Natural killer cell (primary cell): ENCODE measurements around the gene ITGAL. TPM values are rescaled to one million over a fixed set of nuclear protein-coding genes. Genes with fewer than 3 reads are reported as not detected.
A peak's percentile ranks its signal among the peaks of the same experiment; 100 is the strongest.

Experiments used
- ATAC-seq, 3 donors: fragments of 150-1000 bp in 2 of 3; fragments of 200-7000 bp in 1 of 3; cut with Tn5 transposase; 1 replicate in 1 of 3; 2 replicates in 2 of 3; pipeline ENCODE4 v1.10.0; 2021; ENCODE audit warnings: mild to moderate bottlenecking in 2 of 3, moderate library complexity in 2 of 3
- DNase-seq, 2 donors: peaks; one replicate each; pipeline versions ENCODE4 v3.0.0 to v3.0.0-alpha.2; 2013 to 2021; ENCODE audit warnings: mixed read lengths in 1 of 2
- H3K27ac ChIP-seq: one replicate; pipeline ENCODE4 v1.5.1; 2013; ENCODE audit warnings: mild to moderate bottlenecking, low read length
- H3K27me3 ChIP-seq: one replicate; pipeline ENCODE4 v1.6.1; 2013; ENCODE audit warnings: low read length; ENCODE audit not compliant: control insufficient read depth, insufficient read depth
- H3K36me3 ChIP-seq: one replicate; pipeline ENCODE4 v1.6.1; 2013; ENCODE audit warnings: low read length; ENCODE audit not compliant: control insufficient read depth, insufficient read depth
- H3K4me1 ChIP-seq: one replicate; pipeline ENCODE4 v1.6.1; 2013; ENCODE audit warnings: low read length; ENCODE audit not compliant: control insufficient read depth, insufficient read depth
- H3K4me3 ChIP-seq: one replicate; pipeline ENCODE4 v1.5.1; 2013; ENCODE audit warnings: low read length
- H3K9me3 ChIP-seq: one replicate; pipeline ENCODE4 v1.6.1; 2013; ENCODE audit warnings: low read length; ENCODE audit not compliant: control insufficient read depth, insufficient read depth
- H3K27ac Mint-ChIP-seq, 2 donors: one replicate each; pipeline ENCODE4 v1.8.0; 2022; ENCODE audit warnings: mild to moderate bottlenecking in 2 of 2, mixed read lengths in 2 of 2, moderate library complexity in 1 of 2
- H3K27me3 Mint-ChIP-seq, 2 donors: one replicate each; pipeline ENCODE4 v1.8.0; 2022; ENCODE audit warnings: low read depth in 2 of 2, mixed read lengths in 2 of 2
- H3K36me3 Mint-ChIP-seq: one replicate; pipeline ENCODE4 v1.8.0; 2022; ENCODE audit warnings: mixed read lengths
- H3K4me1 Mint-ChIP-seq, 2 donors: one replicate each; pipeline ENCODE4 v1.8.0; 2022; ENCODE audit warnings: mixed read lengths in 2 of 2
- H3K4me3 Mint-ChIP-seq: one replicate; pipeline ENCODE4 v1.8.0; 2022; ENCODE audit warnings: mild to moderate bottlenecking, moderate library complexity, mixed read lengths
- H3K9me3 Mint-ChIP-seq, 2 donors: one replicate each; pipeline ENCODE4 v1.8.0; 2022; ENCODE audit warnings: mixed read lengths in 2 of 2
- WGBS: methylation state at CpG from one replicate; pipeline ENCODE4 v1.1.7; 2013; ENCODE audit warnings: missing lambda C conversion rate; ENCODE audit not compliant: insufficient coverage; 5-methylcytosine and 5-hydroxymethylcytosine counted together
- intact Hi-C: fragments of 100-400 bp; cut with micrococcal nuclease; formaldehyde crosslinking; loops from one replicate; pipeline ENCODE4 v1.14.2; 2022
- total RNA-seq, 4 donors: library from RNA; stranded (reverse); fragments of 120-200 nt in 1 of 4; gene quantifications; one replicate each; pipeline versions ENCODE4 v1.2.3 to v1.2.4, GENCODE V29; 2013 to 2022
- TF ChIP-seq, protein P1 (sequence below): fragments of 200-600 bp; IDR thresholded peaks from one replicate; pipeline ENCODE4 v1.8.0; 2022; ENCODE audit warnings: antibody characterized with exemption

The ITGAL gene
- total RNA-seq, 3 donors from 2014 or later (not counting 1 experiment from before 2014, with no cell fraction given): 1,131 to 1,260 (median 1,176) TPM

- H3K9me3 Mint-ChIP-seq: no peaks in the 10 kb centered on the region
- H3K27ac ChIP-seq: no peak overlapping the region
- H3K27me3 Mint-ChIP-seq: no peaks in the 10 kb centered on the region
- H3K27ac Mint-ChIP-seq: no peak overlapping the region
- DNase-seq (no peak), ATAC-seq (no peak)
- TF ChIP-seq, protein P1, sequence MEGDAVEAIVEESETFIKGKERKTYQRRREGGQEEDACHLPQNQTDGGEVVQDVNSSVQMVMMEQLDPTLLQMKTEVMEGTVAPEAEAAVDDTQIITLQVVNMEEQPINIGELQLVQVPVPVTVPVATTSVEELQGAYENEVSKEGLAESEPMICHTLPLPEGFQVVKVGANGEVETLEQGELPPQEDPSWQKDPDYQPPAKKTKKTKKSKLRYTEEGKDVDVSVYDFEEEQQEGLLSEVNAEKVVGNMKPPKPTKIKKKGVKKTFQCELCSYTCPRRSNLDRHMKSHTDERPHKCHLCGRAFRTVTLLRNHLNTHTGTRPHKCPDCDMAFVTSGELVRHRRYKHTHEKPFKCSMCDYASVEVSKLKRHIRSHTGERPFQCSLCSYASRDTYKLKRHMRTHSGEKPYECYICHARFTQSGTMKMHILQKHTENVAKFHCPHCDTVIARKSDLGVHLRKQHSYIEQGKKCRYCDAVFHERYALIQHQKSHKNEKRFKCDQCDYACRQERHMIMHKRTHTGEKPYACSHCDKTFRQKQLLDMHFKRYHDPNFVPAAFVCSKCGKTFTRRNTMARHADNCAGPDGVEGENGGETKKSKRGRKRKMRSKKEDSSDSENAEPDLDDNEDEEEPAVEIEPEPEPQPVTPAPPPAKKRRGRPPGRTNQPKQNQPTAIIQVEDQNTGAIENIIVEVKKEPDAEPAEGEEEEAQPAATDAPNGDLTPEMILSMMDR: no peak
- 96% methylated on average over 7 of the region's 7 CpGs for WGBS
- H3K36me3 Mint-ChIP-seq: no peaks in the 10 kb centered on the region
- no peak overlapping the region for H3K4me3 ChIP-seq
- peaks cover 6 to 7% of the 10 kb centered on the region in 2 donors for H3K4me1 Mint-ChIP-seq
- intact Hi-C loops: no loop called here
- no peaks in the 10 kb centered on the region for H3K36me3 ChIP-seq
- H3K27me3 ChIP-seq: no peaks in the 10 kb centered on the region
- no peaks in the 10 kb centered on the region for H3K9me3 ChIP-seq
- H3K4me3 Mint-ChIP-seq: no peak overlapping the region
- H3K4me1 ChIP-seq: peaks cover 26% of the 10 kb centered on the region
Measured at GRCh38 chr16:30464078-30464477, 8.5 kb upstream of the ITGAL start.

- H3K4me1 ChIP-seq: peaks cover 59% of the 10 kb centered on the region
Measured at GRCh38 chr16:30470170-30470512, 2.4 kb upstream of the ITGAL start.

GRCh38 chr16:30470632-30470995 is 1.9 kb upstream of the ITGAL start:
- peaks cover 0 to 3% of the 10 kb centered on the region in 2 donors for H3K9me3 Mint-ChIP-seq
- no peaks in the 10 kb centered on the region for H3K27me3 Mint-ChIP-seq
- H3K4me1 Mint-ChIP-seq: peaks cover 42 to 50% of the 10 kb centered on the region in 2 donors
- ATAC-seq (no peak), DNase-seq (no peak)
- H3K9me3 ChIP-seq: no peaks in the 10 kb centered on the region
- no peaks in the 10 kb centered on the region for H3K36me3 Mint-ChIP-seq
- peaks cover 15% of the 10 kb centered on the region for H3K36me3 ChIP-seq
- H3K4me3 ChIP-seq: no peak overlapping the region
- WGBS: 43% methylated on average over 8 of the region's 8 CpGs
- TF ChIP-seq, protein P1: no peak
- H3K4me3 Mint-ChIP-seq: no peak overlapping the region
- peak overlapping the region; percentile 95 to 96 for H3K27ac Mint-ChIP-seq
- no peaks in the 10 kb centered on the region for H3K27me3 ChIP-seq
- intact Hi-C loops: no loop called here
- peak overlapping the region; percentile 75 for H3K27ac ChIP-seq
- peaks cover 64% of the 10 kb centered on the region for H3K4me1 ChIP-seq

More at GRCh38 chr16:30470170-30470512, 2.4 kb upstream of the ITGAL start:
- no peak overlapping the region for H3K4me3 ChIP-seq
- ATAC-seq (no peak), DNase-seq (no peak)
- no peaks in the 10 kb centered on the region for H3K9me3 ChIP-seq
- 53% methylated on average over 3 of the region's 3 CpGs for WGBS
- TF ChIP-seq, protein P1: no peak
- H3K27me3 ChIP-seq: no peaks in the 10 kb centered on the region
- H3K4me1 Mint-ChIP-seq: peaks cover 38 to 45% of the 10 kb centered on the region in 2 donors
- intact Hi-C loops: no loop called here
- H3K27ac Mint-ChIP-seq: peak overlapping the region; percentile 95 to 96
- H3K36me3 ChIP-seq: peaks cover 10% of the 10 kb centered on the region
- peak overlapping the region; percentile 75 for H3K27ac ChIP-seq
- H3K4me3 Mint-ChIP-seq: peak overlapping the region; percentile 9
- H3K27me3 Mint-ChIP-seq: no peaks in the 10 kb centered on the region
- peaks cover 0 to 3% of the 10 kb centered on the region in 2 donors for H3K9me3 Mint-ChIP-seq
- H3K36me3 Mint-ChIP-seq: no peaks in the 10 kb centered on the region
